IMR-90 (cell line): ENCODE results near the gene ST6GALNAC3. TPM values are rescaled to one million over a fixed set of nuclear protein-coding genes. Genes with fewer than 3 reads are reported as not detected.

Experiments
- ATAC-seq: fragments of 200-7000 bp; cut with Tn5 transposase; 2 replicates; pipeline ENCODE4 v1.9.1; 2020; ENCODE audit warnings: low read depth, mild to moderate bottlenecking, moderate library complexity
- BruUV-seq: library from RNA; stranded (reverse); fragments of 400-500 nt; replicated peaks from 2 replicates; lab custom pipeline; 2021; lab: Mats Ljungman, UMichigan
- CTCF ChIA-PET: fragments of 300-600 bp; formaldehyde crosslinking; extraction: SDS; loops from one replicate; lab custom pipeline; 2021; ENCODE audit warnings: antibody characterized with exemption; lab: Yijun Ruan, JAX
- POLR2A ChIA-PET: fragments of 300-600 bp; sonication (Branson Sonifier 250); formaldehyde crosslinking; loops from one replicate; lab custom pipeline; 2022; ENCODE audit warnings: antibody characterized with exemption; ENCODE audit not compliant: unreplicated experiment; lab: Charles Lee
- DNase-seq: peaks from one replicate; pipeline ENCODE4 v3.0.0; 2013
- H2AFZ ChIP-seq: replicated peaks from 2 replicates; pipeline ENCODE3; 2013; ENCODE audit warnings: low read length, mild to moderate bottlenecking; ENCODE audit not compliant: poor library complexity
- H2AK5ac ChIP-seq: 2 replicates; pipeline ENCODE4 v1.6.1; 2013; ENCODE audit warnings: low read depth, low read length, inconsistent platforms
- H2AK9ac ChIP-seq: replicated peaks from 2 replicates; pipeline ENCODE3; 2013; ENCODE audit warnings: mild to moderate bottlenecking, low read depth, low read length, moderate library complexity; ENCODE audit not compliant: poor library complexity
- H2BK120ac ChIP-seq: 2 replicates; pipeline ENCODE4 v1.6.1; 2013; ENCODE audit warnings: low read depth, low read length, inconsistent platforms
- H2BK15ac ChIP-seq: 3 replicates; pipeline ENCODE4 v1.6.1; 2013; ENCODE audit warnings: low read depth, low read length, inconsistent platforms
- H2BK20ac ChIP-seq: 2 replicates; pipeline ENCODE4 v1.6.1; 2013; ENCODE audit warnings: low read depth, mild to moderate bottlenecking, inconsistent platforms, low read length, moderate library complexity
- H2BK5ac ChIP-seq: 2 replicates; pipeline ENCODE4 v1.6.1; 2013; ENCODE audit warnings: mild to moderate bottlenecking, low read depth, low read length, inconsistent platforms; ENCODE audit not compliant: poor library complexity, severe bottlenecking
- H3K14ac ChIP-seq: replicated peaks from 2 replicates; pipeline ENCODE4 v1.6.1; 2013; ENCODE audit warnings: low read depth, low read length, inconsistent platforms
- H3K18ac ChIP-seq: 2 replicates; pipeline ENCODE4 v1.6.1; 2013; ENCODE audit warnings: low read depth, low read length, control low read depth
- H3K23ac ChIP-seq: 2 replicates; pipeline ENCODE4 v1.6.1; 2013; ENCODE audit warnings: low read depth, low read length, inconsistent platforms
- H3K27ac ChIP-seq: 2 replicates; pipeline ENCODE4 v1.5.1; 2013; ENCODE audit warnings: mild to moderate bottlenecking, control low read depth, low read length; ENCODE audit not compliant: insufficient read depth
- H3K27me3 ChIP-seq: 2 replicates; pipeline ENCODE4 v1.6.1; 2013; ENCODE audit warnings: low read length; ENCODE audit not compliant: control insufficient read depth, insufficient read depth
- H3K36me3 ChIP-seq: 2 replicates; pipeline ENCODE4 v1.6.1; 2013; ENCODE audit warnings: low read length, mixed read lengths; ENCODE audit not compliant: control insufficient read depth, insufficient read depth
- H3K4ac ChIP-seq: 2 replicates; pipeline ENCODE4 v1.6.1; 2013; ENCODE audit warnings: low read depth, low read length, inconsistent platforms
- H3K4me1 ChIP-seq: 2 replicates; pipeline ENCODE4 v1.6.1; 2013; ENCODE audit warnings: low read length, mixed read lengths; ENCODE audit not compliant: control insufficient read depth, insufficient read depth
- H3K4me2 ChIP-seq: 2 replicates; pipeline ENCODE4 v1.6.1; 2013; ENCODE audit warnings: low read depth, mild to moderate bottlenecking, control low read depth, low read length, moderate library complexity
- H3K4me3 ChIP-seq: 2 replicates; pipeline ENCODE4 v1.5.1; 2013; ENCODE audit warnings: low read depth, mild to moderate bottlenecking, control low read depth, low read length, moderate library complexity; ENCODE audit not compliant: insufficient read depth
- H3K56ac ChIP-seq: 2 replicates; pipeline ENCODE4 v1.6.1; 2013; ENCODE audit warnings: low read length, inconsistent platforms; ENCODE audit not compliant: insufficient read depth; ENCODE audit errors: extremely low read depth
- H3K79me1 ChIP-seq, 2 experiments: 2 replicates each; pipeline ENCODE4 v1.6.1; 2013; ENCODE audit warnings: low read length in 2 of 2, inconsistent platforms in 1 of 2, low read depth in 1 of 2
- H3K9ac ChIP-seq: 2 replicates; pipeline ENCODE4 v1.6.1; 2013; ENCODE audit warnings: low read depth, low read length, control low read depth
- H3K9me1 ChIP-seq: 2 replicates; pipeline ENCODE4 v1.6.1; 2013; ENCODE audit warnings: low read length, inconsistent platforms; ENCODE audit not compliant: insufficient read depth
- H3K9me3 ChIP-seq: 2 replicates; pipeline ENCODE4 v1.6.1; 2013; ENCODE audit warnings: low read length; ENCODE audit not compliant: control insufficient read depth, insufficient read depth
- H4K20me1 ChIP-seq: 2 replicates; pipeline ENCODE4 v1.6.1; 2013; ENCODE audit warnings: low read length, inconsistent platforms; ENCODE audit not compliant: insufficient read depth
- H4K5ac ChIP-seq: 2 replicates; pipeline ENCODE4 v1.6.1; 2013; ENCODE audit warnings: mild to moderate bottlenecking, low read depth, low read length, control low read depth
- H4K8ac ChIP-seq, 2 experiments: 2 replicates each; pipeline ENCODE4 v1.6.1; 2013; ENCODE audit warnings: low read depth in 2 of 2, low read length in 2 of 2, control low read depth in 1 of 2, inconsistent platforms in 1 of 2
- H4K91ac ChIP-seq: 2 replicates; pipeline ENCODE4 v1.6.1; 2013; ENCODE audit warnings: low read depth, low read length, inconsistent platforms; ENCODE audit not compliant: insufficient read depth
- BHLHE40 ChIP-seq: fragments of 150-350 bp; IDR thresholded peaks from 2 replicates; pipeline ENCODE4 v1.6.1; 2016; ENCODE audit warnings: mild to moderate bottlenecking, low read depth, low read length
- CEBPB ChIP-seq: IDR thresholded peaks from 2 replicates; pipeline ENCODE4 v1.6.1; 2012; ENCODE audit warnings: low read depth, low read length, improper control_type of control experiment
- CHD1 ChIP-seq: IDR thresholded peaks from 2 replicates; pipeline ENCODE4 v1.6.1; 2012; ENCODE audit warnings: low read depth, low read length, improper control_type of control experiment
- ELK1 ChIP-seq: fragments of 150-350 bp; IDR thresholded peaks from 2 replicates; pipeline ENCODE4 v1.6.1; 2016; ENCODE audit warnings: low read depth, mild to moderate bottlenecking, low read length, moderate library complexity, borderline replicate concordance
- FOS ChIP-seq: fragments of 150-350 bp; IDR thresholded peaks from 2 replicates; pipeline ENCODE4 v1.6.1; 2016; ENCODE audit warnings: low read depth, low read length
- MAFK ChIP-seq: IDR thresholded peaks from 2 replicates; pipeline ENCODE4 v1.6.1; 2012; ENCODE audit warnings: low read depth, low read length, improper control_type of control experiment
- MAZ ChIP-seq: IDR thresholded peaks from 2 replicates; pipeline ENCODE4 v1.6.1; 2012; ENCODE audit warnings: low read depth, mild to moderate bottlenecking, low read length, improper control_type of control experiment, moderate library complexity, borderline replicate concordance
- MXI1 ChIP-seq: IDR thresholded peaks from 2 replicates; pipeline ENCODE4 v1.6.1; 2012; ENCODE audit warnings: low read depth, mild to moderate bottlenecking, low read length, moderate library complexity, borderline replicate concordance
- NFE2L2 ChIP-seq: fragments of 150-350 bp; IDR thresholded peaks from 2 replicates; pipeline ENCODE4 v1.6.1; 2016; ENCODE audit warnings: low read depth, mild to moderate bottlenecking, low read length
- POLR2A ChIP-seq: IDR thresholded peaks from 2 replicates; pipeline ENCODE4 v1.6.1; 2012; ENCODE audit warnings: mild to moderate bottlenecking, low read depth, low read length
- RAD21 ChIP-seq: IDR thresholded peaks from 2 replicates; pipeline ENCODE4 v1.6.1; 2012; ENCODE audit warnings: low read length, improper control_type of control experiment
- RCOR1 ChIP-seq: IDR thresholded peaks from 2 replicates; pipeline ENCODE4 v1.6.1; 2012; ENCODE audit warnings: mild to moderate bottlenecking, low read length, improper control_type of control experiment; ENCODE audit not compliant: insufficient replicate concordance
- RFX5 ChIP-seq: IDR thresholded peaks from 2 replicates; pipeline ENCODE4 v1.8.0; 2012; ENCODE audit warnings: low read depth, mild to moderate bottlenecking, low read length, moderate library complexity
- SMC3 ChIP-seq: fragments of 150-350 bp; IDR thresholded peaks from 2 replicates; pipeline ENCODE4 v1.6.1; 2016; ENCODE audit warnings: low read depth, mild to moderate bottlenecking, antibody characterized with exemption, low read length, moderate library complexity
- USF2 ChIP-seq: fragments of 150-350 bp; IDR thresholded peaks from 2 replicates; pipeline ENCODE4 v1.6.1; 2017; ENCODE audit warnings: mild to moderate bottlenecking, antibody characterized with exemption, low read length, low read depth
- dilution Hi-C: fragments of 300-500 bp; cut with HindIII; formaldehyde crosslinking; loops from one replicate; pipeline ENCODE4 v1.14.3; 2018; ENCODE audit warnings: low sequenced_read_pairs; ENCODE audit not compliant: unreplicated experiment
- in situ Hi-C: fragments of 300-500 bp; cut with MboI; formaldehyde crosslinking; loops from 3 replicates; pipeline ENCODE4 v1.14.3; 2019; ENCODE audit warnings: low sequenced_read_pairs, inconsistent platforms, mixed read lengths
- intact Hi-C: fragments of 100-400 bp; cut with micrococcal nuclease; formaldehyde crosslinking; loops from 2 replicates; pipeline ENCODE4 v1.10.0; 2022
- polyA plus RNA-seq, 3 experiments: library from polyadenylated mRNA; depleted of rRNA; stranded (reverse); fragments of >200 nt; gene quantifications; 2 replicates each; pipeline ENCODE4 v1.2.3, GENCODE V29; 2012; ENCODE audit warnings: low replicate concordance in 1 of 3
- total RNA-seq: library from RNA; depleted of rRNA; stranded (reverse); fragments of >200 nt; gene quantifications from 2 replicates; pipeline ENCODE4 v1.2.3, GENCODE V29; 2012

ST6GALNAC3 gene
- total and polyA plus RNA-seq, 2 of the 4 experiments (the other 2 are of a cell fraction) = 0.65 to 1.3 TPM

GRCh38 chr1:76547916-76548315 is 473.4 kb downstream of the ST6GALNAC3 start:
- dilution Hi-C loops = no loop called here
- no peak overlapping the region for H4K91ac ChIP-seq
- no peak overlapping the region for H4K5ac ChIP-seq
- no peaks in the 10 kb centered on the region for H3K36me3 ChIP-seq
- H2BK5ac ChIP-seq = no peak overlapping the region
- no peak overlapping the region for H2BK120ac ChIP-seq
- H3K14ac ChIP-seq = no peak overlapping the region
- H3K9me3 ChIP-seq = no peaks in the 10 kb centered on the region; the same call in 1 of the 2 replicates
- POLR2A ChIA-PET = no interaction called here
- no peak overlapping the region for H3K56ac ChIP-seq
- H3K4me3 ChIP-seq = no peak overlapping the region
- H4K8ac ChIP-seq = no peak overlapping the region
- H3K9ac ChIP-seq = no peak overlapping the region
- no peak overlapping the region for H2BK20ac ChIP-seq
- no peak overlapping the region for H2AFZ ChIP-seq
- no peak overlapping the region for H3K23ac ChIP-seq
- H3K4me1 ChIP-seq = no peaks in the 10 kb centered on the region
- H3K18ac ChIP-seq = no peak overlapping the region
- H3K9me1 ChIP-seq = no peaks in the 10 kb centered on the region
- no peaks in the 10 kb centered on the region for H4K20me1 ChIP-seq
- ATAC-seq (no peak), DNase-seq (no peak)
- intact Hi-C loops = no loop called here
- TF ChIP-seq BHLHE40 (no peak), POLR2A (no peak), RAD21 (no peak), MAFK (no peak), RFX5 (no peak), MAZ (no peak), RCOR1 (no peak), ELK1 (no peak), SMC3 (no peak), NFE2L2 (no peak), CHD1 (no peak), MXI1 (no peak), CEBPB (no peak), USF2 (no peak), FOS (no peak)
- H3K27ac ChIP-seq = no peak overlapping the region
- H3K79me1 ChIP-seq = no peaks in the 10 kb centered on the region
- CTCF ChIA-PET = no interaction called here
- H2AK9ac ChIP-seq = no peak overlapping the region
- no TSS peak for BruUV-seq
- H2AK5ac ChIP-seq = no peak overlapping the region
- H3K4ac ChIP-seq = no peak overlapping the region
- in situ Hi-C loops = no loop called here
- H3K4me2 ChIP-seq = no peak overlapping the region
- no peak overlapping the region for H2BK15ac ChIP-seq
- no peaks in the 10 kb centered on the region for H3K27me3 ChIP-seq
